Measurements from ENCODE around the gene PLCL1.

DNA sequence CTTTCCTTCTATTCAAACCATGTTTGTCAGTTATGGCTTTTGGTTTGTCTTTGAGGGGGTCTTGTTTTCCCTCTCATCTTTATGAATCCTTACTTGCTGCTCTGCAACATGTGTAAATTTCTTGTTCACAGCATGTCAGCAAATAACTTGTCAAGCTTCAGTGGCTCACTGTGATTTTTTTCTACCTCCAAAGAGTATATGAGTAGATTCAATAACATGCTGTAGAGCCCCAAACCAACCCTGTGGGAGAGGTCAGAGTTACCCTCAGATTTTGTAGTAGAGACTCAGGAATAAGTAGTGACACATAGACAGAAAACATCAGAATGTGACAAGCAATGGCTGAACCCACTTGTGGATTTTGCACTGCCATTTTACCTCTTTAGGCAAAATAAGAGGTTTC lies 121.6 kb downstream of the PLCL1 start:
- TF ChIP-seq ATF6 (CRISPR knock-in tag; IDR thresholded peaks at IDR 0.05) (no peak), CTCF (IDR thresholded peaks at IDR 0.05) (no peak), MXD4 (CRISPR knock-in tag; IDR thresholded peaks at IDR 0.05; ENCODE audit: borderline replicate concordance) (no peak), USF2 (CRISPR knock-in tag; IDR thresholded peaks at IDR 0.05) (no peak), ZBTB21 (CRISPR knock-in tag; IDR thresholded peaks at IDR 0.05; ENCODE audit: borderline replicate concordance) (no peak), ZBTB43 (CRISPR knock-in tag; IDR thresholded peaks at IDR 0.05) (no peak), ATF3 (CRISPR knock-in tag; conservative IDR thresholded peaks at IDR 0.05) (no peak), ZSCAN18 (CRISPR knock-in tag; IDR thresholded peaks at IDR 0.05) (no peak), NR2C2 (CRISPR knock-in tag; IDR thresholded peaks at IDR 0.05) (no peak), JUN (CRISPR knock-in tag; IDR thresholded peaks at IDR 0.05) (no peak)
- TF ChIP-seq, protein P1, sequence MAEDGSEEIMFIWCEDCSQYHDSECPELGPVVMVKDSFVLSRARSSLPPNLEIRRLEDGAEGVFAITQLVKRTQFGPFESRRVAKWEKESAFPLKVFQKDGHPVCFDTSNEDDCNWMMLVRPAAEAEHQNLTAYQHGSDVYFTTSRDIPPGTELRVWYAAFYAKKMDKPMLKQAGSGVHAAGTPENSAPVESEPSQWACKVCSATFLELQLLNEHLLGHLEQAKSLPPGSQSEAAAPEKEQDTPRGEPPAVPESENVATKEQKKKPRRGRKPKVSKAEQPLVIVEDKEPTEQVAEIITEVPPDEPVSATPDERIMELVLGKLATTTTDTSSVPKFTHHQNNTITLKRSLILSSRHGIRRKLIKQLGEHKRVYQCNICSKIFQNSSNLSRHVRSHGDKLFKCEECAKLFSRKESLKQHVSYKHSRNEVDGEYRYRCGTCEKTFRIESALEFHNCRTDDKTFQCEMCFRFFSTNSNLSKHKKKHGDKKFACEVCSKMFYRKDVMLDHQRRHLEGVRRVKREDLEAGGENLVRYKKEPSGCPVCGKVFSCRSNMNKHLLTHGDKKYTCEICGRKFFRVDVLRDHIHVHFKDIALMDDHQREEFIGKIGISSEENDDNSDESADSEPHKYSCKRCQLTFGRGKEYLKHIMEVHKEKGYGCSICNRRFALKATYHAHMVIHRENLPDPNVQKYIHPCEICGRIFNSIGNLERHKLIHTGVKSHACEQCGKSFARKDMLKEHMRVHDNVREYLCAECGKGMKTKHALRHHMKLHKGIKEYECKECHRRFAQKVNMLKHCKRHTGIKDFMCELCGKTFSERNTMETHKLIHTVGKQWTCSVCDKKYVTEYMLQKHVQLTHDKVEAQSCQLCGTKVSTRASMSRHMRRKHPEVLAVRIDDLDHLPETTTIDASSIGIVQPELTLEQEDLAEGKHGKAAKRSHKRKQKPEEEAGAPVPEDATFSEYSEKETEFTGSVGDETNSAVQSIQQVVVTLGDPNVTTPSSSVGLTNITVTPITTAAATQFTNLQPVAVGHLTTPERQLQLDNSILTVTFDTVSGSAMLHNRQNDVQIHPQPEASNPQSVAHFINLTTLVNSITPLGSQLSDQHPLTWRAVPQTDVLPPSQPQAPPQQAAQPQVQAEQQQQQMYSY (CRISPR knock-in tag; IDR thresholded peaks at IDR 0.05) = no peak
- TF ChIP-seq, protein P2, sequence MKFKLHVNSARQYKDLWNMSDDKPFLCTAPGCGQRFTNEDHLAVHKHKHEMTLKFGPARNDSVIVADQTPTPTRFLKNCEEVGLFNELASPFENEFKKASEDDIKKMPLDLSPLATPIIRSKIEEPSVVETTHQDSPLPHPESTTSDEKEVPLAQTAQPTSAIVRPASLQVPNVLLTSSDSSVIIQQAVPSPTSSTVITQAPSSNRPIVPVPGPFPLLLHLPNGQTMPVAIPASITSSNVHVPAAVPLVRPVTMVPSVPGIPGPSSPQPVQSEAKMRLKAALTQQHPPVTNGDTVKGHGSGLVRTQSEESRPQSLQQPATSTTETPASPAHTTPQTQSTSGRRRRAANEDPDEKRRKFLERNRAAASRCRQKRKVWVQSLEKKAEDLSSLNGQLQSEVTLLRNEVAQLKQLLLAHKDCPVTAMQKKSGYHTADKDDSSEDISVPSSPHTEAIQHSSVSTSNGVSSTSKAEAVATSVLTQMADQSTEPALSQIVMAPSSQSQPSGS (CRISPR knock-in tag; IDR thresholded peaks at IDR 0.05; ENCODE audit: borderline replicate concordance, low read depth) = no peak

All from WTC11 (cell line).